ENCODE measurements around the gene CCL25.

GRCh38 chr19:8101311-8101710 is 48.8 kb downstream of the CCL25 start:
- no peak for TF ChIP-seq POLR2A (IDR thresholded peaks at IDR 0.05; ENCODE audit: low read depth, low read length)
- TF ChIP-seq POLR2AphosphoS5 (IDR thresholded peaks at IDR 0.05; ENCODE audit: low read depth, low read length): no peak
- TF ChIP-seq TAF1 (IDR thresholded peaks at IDR 0.05; ENCODE audit: borderline replicate concordance, low read depth, low read length): no peak
